Stimulated activated CD4-positive, alpha-beta T cell treated with anti-CD3 and anti-CD28 coated beads, Interleukin-15, amount 100 ng/mL, for 1 hour (primary cell): ENCODE data around the gene DCX.

Experiments
- DNase-seq, 2 donors: peaks; one replicate each; pipeline ENCODE4 v3.0.0-alpha.2; 2020; ENCODE audit warnings: low read depth in 1 of 2, low spot score in 1 of 2

Gene DCX

DNA sequence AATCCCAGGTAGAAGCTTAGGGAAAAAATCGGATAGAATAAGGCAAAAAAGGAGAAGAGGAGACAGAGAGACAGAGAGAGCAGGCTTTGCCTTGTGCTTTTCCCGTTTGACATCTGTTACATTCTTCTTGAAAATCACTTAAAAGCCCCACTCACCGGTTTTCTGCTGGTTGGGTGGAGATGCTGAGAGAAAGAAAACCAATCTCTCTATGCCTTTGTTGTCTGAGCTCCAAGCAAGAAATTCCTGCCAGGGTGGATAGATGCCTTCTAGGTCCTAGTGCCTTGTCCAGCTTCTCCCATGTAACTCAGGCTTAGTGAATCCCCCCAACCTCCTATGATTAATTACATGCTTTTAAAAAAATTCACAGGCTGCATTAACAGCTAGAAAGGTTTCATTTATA is at the start of gene DCX:
Gene DCX (minus strand): TSS at position 210 of the 400 bp plus-strand sequence. CDS start 1,794 bp downstream, outside the sequence.
- DNase-seq: no peak

DNA sequence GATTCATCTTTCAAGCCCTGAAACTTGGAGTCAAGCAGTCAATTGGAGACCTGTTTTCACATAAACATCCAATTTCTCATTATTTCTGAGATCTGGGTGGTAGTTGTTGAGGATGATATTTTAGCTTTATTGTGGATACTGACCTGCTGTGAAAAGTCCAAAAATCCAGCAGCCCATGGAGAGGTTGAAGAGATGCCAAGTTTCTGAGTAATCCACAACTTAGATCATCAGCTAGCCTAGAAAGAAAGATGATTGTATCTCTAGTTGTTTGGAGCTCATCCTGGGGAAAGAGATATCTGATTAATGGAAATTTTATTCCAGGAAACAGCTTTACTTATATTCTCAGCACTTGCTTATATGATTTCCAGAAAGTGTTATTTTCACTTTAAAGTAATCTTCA is 48.6 kb upstream of the DCX start:
- DNase-seq: no peak

DNA sequence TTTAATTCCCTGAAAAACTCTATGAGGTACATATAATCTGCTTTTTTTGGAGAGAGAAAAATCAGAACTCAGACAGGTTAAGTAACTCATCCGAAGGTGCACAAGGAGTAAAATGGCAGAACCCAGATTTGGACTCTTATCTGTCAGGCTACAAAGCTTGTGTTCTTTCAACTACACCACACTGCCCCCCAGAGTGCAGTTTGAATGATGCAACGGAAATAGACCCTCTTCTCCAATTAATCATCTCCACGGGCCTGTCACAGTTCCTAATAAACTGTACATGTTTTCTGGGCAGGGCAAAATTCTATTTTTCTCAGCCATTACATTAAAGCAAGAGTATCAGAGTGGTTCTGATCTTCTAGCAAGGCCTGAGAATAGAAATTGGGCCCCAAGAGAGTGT is 35.3 kb upstream of the DCX start:
- no peak for DNase-seq

DNA sequence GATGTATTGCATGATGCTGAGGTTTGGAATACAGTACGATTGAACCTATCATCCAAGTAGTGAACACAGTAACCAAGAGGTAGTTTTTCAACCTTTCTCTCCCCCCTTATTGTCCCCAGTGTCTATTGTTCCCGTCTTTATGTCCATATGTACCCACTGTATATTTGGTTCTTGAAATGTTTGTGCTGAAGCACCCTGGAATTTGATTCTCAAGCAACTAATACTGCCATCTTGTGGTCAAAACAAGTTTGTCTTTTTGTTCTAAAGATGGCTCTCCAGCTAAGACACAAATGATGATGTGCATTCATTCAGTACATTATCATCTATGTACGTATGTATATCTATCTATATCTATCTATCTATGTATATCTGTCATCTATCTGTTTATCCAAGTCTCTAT is 33.5 kb upstream of the DCX start:
- no peak for DNase-seq

DNA sequence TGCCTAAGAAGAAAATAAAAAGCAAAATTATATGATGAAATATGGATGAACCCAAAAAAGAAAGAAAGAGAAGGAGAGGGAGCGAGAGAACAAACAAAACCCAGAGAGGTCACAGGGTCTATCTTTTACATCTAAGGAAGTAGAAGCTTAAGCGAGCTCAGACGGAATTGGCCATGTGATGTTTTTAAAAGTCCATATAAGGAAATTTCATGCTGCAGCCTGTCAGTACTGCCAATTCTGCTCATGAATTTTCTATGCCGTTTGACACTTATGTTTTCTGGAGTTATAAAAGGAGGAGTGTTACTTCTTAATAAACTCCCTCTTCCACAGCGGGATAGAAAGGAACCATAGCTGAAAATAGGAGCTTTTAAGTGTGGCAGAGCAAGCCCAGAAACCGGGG is 32.9 kb upstream of the DCX start:
- no peak for DNase-seq

DNA sequence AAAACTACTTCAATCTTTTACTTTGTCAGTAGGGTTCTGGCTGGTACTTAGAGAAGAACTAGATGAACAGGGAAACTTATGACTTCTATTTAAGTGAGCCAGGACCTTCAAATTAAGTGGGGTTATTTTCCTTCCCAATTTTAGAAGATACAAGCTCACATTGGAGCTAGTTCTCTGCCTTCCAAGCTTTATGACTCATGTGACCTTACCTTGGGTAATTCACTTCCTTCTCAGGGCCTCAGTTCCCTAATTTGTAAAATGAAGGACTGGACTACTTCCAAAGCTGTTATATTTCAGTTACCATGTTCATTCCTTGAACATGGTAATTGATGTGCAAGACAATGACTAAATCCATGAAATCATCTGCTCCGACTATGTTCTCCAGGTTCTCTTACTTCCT is 32.0 kb upstream of the DCX start:
- no peak for DNase-seq

DNA sequence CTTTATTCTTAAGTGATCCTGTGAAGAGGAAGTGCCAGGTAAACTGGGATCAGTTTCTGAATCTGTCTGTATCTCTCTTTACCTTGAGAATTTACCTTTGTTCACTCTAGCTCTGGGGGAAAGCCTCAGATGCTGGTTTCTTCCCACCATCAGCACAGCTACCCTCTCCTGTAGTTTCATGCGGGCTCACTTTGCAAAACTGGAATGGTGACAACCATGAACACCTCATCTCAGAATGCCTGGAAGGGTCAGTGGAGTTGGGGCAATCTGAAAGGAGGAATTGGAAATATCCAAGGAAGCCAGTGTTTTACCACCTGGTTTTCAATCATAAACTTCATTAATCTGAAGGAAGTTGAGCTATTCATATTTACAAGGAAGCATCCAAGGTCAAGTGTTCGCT is 30.8 kb upstream of the DCX start:
- no peak for DNase-seq

DNA sequence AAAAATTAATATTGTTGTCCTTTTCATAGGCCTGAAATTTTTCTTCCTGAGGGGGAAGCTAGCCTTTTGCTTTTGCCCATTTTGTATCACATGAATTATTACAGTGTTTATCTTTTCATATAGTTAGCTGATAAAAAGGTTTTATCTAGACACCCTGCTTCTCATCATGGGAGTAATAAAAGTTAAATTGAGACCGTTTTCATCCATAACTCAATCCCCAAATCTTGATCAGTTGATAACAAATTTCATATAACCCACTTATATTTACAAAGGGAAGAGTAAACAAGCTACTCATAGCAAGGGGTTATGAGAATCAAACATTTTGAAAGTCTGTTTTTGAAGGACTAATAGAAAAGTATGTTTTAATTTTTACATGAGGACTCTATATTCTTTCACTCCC is 23.5 kb upstream of the DCX start:
- DNase-seq: no peak

DNA sequence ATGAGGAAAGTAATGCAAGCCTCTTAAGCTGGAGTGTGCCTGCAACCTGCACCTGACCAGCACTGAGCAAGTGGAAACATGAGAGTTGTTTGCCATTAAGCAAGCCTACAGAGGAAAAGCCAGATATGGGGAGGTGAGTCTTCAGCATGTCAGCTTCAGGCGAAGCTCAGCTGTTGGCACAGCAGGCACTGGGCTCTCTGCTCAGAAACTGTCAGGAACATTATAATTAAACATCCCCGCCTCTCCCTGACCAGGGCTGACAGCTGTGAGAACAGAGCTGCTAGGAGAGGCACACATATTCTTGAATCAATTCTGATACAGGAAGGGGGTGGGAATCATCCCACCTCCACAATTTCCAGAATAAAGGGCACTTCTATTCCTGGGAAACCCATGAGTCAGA is 19.0 kb upstream of the DCX start:
- DNase-seq: no peak

DNA sequence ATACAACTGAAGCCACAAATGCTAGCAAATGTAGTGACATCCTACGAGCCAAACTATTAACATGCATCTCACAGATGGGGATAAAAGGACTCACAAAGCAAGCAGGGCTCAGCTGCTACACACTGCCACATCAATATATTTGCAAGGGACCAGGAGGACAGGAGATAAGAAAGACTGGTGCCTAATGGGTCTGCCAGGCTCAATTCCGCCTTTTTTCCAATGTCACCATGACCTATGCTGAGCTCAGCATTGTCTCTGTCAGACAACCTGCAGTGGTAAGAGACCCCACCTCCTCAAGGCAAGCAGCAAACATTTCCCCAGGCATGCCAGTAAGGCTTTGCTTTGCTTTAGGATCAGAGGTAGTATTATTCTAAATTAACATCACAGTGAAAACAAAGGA is 435 bp downstream of the DCX start:
- no peak for DNase-seq

DNA sequence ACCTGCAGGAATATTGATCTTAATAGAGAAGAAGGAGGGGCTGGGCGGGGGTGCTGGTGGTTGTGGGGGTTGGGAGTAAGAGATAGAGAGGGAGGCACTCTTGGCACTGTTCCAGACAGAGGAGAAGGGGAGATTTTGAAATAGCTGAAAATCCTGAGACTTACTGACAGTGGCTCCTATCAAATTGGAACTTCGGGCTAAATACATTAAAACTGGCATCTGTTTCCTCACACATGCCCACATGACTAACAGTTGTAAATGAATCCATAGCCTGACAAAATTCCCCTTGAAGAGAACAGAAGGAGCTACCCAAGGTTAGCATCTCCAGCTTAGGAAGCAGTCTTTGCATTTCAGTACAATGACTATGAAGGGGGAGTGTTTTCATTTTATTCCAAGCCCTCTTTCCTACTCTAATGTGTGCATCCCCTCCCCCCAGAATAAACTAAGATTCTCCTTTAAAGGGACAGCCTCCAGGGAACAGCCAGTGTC is 1.4 kb downstream of the DCX start:
- no peak for DNase-seq

DNA sequence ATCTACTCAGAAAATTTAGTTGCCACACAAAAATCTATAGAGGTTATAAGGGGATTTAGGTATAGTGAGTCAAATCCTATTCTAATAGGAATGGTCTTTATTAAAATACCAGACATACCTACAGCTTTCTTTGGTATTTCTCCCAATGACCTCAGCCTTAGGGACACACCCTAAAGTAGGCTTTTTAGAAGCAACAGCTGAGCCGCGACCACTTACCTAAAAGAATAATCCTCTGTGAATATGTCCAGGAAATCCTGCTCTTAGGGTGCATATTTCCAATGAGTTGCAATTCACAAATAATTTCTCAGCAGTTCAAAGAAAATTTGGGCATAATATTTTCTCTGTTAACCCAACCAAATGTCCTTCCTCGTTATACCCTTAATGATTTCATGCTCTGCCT is 2.7 kb downstream of the DCX start:
- DNase-seq: no peak

DNA sequence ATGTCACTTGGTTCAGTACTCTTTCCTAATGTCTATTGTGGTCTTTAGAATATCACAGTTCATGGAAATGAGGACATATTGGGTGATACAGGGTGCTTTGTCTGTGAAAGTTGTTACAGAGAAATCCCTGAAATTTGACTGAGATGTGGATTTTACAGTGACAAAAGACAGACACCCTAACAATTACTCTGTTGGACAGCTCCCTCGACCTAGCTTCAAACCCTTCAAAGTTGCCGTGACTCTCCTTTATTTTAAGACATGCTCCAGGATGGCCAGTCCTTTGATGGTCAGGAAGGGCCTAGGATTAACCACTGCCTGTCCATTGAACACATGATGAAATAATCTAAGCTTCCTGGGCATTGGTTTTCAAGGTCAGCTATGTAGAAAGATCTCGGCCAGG is 4.0 kb downstream of the DCX start:
- DNase-seq: no peak

DNA sequence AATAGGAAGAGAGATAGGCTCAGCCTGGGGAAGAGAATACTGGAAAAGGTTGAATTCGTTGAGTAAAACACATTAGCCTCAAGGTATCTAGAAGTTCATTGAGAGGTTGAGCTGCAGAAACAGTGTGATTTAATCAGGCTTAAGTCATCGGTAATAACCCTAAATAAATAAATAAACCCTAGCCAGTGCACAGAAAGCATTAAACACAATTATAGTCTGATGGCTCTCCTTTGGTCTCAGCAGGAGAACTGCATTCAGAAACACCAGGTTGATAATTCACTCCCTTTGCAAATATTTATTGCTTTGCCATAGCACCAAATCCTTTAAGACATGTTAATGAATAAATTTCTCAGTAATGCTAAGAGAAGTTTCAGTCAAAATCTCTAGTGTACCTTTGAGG is 9.6 kb downstream of the DCX start:
- DNase-seq: no peak

DNA sequence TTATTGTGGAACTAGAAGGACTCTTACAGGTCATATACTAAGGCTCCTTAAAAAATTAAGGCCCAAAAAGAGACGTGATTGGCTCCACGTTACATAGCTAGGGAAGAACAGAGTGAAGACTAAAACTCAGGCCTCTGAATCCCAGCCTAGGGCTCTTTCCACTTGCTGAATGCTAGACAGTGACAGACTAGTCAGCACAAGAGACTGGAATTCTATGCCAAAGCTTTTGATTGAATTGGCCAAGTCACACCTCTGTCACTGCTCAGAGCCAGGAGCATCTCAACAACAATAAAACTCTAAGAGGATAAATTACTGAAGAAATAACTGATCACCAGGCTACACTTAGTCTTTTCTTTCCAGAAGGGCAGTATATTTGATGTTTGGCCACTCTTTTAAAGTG is 16.8 kb downstream of the DCX start:
- no peak for DNase-seq

DNA sequence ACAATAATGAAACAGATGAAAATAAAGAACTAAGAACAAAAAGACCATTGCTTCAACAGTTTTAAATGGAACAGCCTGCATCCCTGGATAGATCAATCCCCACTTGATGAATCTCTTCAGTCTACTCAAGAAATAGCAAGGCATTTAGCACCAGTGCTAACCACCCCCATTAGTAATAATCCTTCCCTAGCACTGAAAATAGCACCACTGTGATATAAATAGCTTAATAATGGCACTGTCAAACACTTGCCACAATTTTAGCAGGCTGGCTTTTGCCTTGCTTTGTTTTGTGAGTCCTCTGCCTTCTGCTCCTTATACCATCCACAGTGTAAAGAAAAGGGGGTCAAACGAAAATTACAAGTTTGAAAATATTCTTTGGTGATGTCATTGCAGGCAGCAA is 17.4 kb downstream of the DCX start:
- DNase-seq: no peak

DNA sequence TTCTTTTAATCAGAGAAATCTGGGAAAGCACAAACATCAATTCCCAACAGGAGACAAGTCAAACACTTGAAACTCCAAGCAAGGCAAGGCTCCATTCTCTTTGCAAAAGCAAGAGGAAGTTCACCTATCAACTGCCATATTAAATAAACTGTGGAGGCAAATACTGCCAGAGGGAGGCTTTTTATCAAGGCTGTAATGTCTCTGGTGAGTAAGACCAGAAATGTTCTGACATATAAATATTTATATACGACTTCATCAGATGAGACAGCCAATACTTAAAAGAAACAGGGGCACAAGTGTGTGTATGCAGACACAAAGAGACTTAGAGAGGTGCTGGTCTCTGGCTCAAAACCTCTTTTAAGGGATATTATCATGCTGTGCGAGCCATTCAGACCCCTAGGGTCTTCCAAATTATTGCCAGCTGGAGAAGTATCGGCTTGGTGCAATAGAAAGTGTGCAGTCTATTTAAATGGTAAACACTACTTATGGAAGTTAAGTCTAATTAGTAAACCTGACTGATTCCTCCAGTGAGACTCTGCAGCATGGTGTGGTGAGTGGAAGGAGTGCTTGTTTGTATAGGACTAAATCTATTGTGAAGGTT is 24.4 kb downstream of the DCX start:
- no peak for DNase-seq

DNA sequence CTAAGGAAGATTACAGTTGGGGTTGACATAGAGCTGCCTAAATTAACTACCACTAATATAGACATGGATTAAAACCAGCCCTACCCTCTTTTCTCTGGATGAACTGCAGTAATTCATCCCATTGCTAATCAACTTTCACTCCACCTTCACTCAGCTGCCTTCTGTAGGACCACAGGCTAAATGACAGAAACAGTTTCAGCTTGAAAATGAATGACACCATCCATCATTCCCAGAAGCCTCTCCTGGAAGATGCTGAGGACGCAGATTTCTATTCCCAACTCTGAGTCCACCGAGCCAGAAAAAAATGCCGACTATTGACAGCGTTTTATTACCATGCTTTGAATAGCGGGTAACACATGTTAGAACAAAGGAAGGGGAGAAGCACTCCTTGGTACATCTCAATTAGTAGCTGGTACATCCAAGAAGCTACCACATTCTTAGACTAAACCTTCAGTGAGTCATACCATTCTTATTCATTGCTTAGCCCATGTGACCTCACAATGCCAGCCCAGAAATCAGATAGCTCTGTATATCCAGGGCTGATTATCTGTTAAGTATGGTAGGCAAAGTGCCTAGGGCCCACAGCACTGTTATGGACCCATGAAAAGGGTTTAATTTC is 25.3 kb downstream of the DCX start:
- no peak for DNase-seq

DNA sequence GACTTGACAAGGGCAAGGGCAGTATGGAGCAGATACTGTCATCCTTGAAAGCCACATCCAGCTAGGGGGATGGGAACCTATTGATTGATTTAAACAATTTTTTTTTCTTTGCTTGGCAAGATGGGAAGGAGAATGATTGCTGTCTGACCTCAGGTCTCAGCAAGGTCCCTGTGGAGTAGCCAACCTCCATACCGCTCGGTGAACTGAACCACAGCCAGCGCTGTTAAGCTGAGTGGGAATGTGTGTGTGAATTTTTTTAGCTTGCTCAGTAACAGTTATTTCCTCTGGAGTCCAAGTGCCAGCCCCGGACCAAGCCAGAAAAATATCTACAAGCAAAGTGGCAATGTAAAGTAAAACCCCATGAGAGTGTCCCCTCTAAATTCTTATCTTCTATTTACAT is 25.9 kb downstream of the DCX start:
- DNase-seq: no peak

DNA sequence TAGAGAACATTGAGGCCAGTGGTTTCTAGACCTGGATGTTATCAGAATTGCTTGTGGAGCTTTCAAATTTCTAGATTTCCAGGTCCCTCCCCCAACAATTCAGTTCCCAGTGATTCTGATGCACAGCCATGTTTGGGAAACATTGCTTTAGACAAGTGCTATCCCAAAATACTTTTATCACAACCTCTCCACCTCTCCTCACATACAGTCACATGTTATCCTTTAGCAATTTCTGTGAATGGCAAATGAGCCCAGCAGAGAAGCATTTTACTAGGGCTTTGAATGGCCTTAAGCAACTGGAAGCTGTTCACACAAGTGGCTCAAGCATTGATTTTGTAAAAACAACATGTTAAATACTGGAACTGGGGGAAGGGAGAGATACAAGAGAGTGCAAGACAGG is 29.7 kb downstream of the DCX start:
- no peak for DNase-seq

DNA sequence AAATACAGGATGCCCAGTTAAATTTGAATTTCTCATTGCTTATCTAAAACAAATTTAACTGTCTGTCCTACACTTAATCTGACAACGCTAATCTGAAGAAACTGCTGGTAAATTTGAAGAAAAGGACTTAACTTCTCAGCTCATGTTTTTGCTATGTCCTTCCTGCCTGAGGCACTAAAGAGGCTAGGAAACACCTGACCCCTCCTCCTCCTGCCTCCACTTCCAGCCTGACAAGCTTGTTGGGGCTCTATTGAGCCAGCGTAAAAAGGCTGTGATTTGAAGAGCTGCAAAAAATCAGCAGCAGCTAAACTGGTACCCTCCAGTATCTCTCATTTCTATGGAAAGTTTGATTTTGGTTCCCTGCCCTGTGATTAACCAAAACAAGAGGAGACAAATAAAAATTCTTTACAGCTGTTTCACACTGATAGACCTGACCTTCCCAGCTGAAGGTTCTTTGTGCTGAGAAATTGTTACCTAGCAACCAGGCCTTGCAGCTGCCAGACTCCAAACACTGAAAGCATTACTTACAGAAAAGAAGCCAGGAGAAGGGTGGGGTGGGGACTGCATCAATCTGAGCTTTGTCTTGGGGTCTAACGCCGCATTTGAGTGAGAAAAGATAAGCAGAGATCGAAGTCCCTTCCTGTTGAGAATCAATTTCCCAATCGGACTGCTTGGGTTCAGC is 35.0 kb downstream of the DCX start:
- no peak for DNase-seq

DNA sequence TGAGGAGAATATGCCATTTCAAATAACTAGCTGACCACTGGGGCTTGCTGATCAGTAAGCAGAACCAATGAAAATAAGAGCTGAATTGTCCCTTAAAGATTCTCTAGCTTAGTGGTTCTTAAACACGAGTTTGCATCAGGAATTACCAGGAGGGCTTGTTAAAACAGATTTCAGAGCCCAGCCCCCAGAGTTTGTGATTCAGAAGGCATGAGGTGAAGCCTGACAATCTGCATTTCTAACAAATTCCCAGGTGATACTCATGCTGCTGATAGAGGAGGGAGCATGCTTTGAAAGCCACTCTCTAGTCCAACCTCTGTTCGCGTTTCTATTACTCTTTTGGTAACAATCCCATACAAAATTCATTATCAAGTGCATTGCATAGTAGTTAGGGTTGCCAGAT is 35.5 kb downstream of the DCX start:
- DNase-seq: no peak

DNA sequence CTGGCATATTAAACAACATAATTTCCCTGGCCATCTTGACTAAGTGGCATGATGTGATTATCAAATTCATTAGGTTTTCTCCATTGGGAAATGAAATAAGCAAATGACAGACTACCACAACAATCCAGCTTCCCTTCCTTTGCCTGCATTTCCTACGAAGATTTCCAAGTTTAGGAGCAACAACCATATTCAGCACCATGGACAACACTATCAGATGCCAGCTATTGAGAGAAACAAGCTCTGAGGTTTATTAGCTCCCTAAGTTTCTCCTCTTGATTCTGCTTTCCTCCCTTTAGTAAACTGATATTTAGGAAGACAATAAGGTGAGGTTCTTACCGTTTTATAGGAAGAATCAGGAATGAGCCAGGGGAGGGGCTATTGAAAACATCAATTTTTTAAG is 36.2 kb downstream of the DCX start:
- DNase-seq: no peak
